BJ (cell line): ENCODE measurements around the gene PARD3B. TPM values are rescaled to one million over a fixed set of nuclear protein-coding genes. Genes with fewer than 3 reads are reported as not detected.

Source experiments
- CTCF ChIA-PET: fragments of 350-600 bp; formaldehyde crosslinking; extraction: SDS; loops from one replicate; lab custom pipeline; 2021; ENCODE audit warnings: antibody characterized with exemption, inconsistent platforms; lab: Yijun Ruan, JAX
- POLR2A ChIA-PET: fragments of 300-600 bp; sonication (Branson Sonifier 250); formaldehyde crosslinking; extraction: SDS; loops from one replicate; lab custom pipeline; 2021; ENCODE audit warnings: antibody characterized with exemption; lab: Charles Lee
- DNase-seq: peaks from one replicate; pipeline ENCODE4 v3.0.0-alpha.2; 2011; ENCODE audit warnings: low read depth
- H3K27me3 ChIP-seq: 2 replicates; pipeline ENCODE4 v1.6.0; 2011; ENCODE audit warnings: low read length; ENCODE audit not compliant: control insufficient read depth, insufficient read depth
- H3K36me3 ChIP-seq: 2 replicates; pipeline ENCODE4 v1.5.1; 2011; ENCODE audit warnings: low read length; ENCODE audit not compliant: control insufficient read depth, insufficient read depth
- H3K4me3 ChIP-seq: 2 replicates; pipeline ENCODE4 v1.5.1; 2011; ENCODE audit warnings: low read depth, mild to moderate bottlenecking, control low read depth, low read length
- CTCF ChIP-seq: IDR thresholded peaks from 2 replicates; pipeline ENCODE4 v1.5.1; 2011; ENCODE audit warnings: low read depth, mild to moderate bottlenecking, control low read depth, inconsistent platforms, low read length, moderate library complexity; ENCODE audit not compliant: insufficient read depth
- polyA plus RNA-seq: library from polyadenylated mRNA; depleted of rRNA; stranded (reverse); fragments of >200 nt; gene quantifications from 2 replicates; pipeline ENCODE4 v1.2.3, GENCODE V29; 2011

The PARD3B gene
- polyA plus RNA-seq, 1 experiment = 7.1 TPM

GRCh38 chr2:205267323-205267722 is 722.0 kb downstream of the PARD3B start:
- no peak for DNase-seq

GRCh38 chr2:205270689-205271088 is 725.4 kb downstream of the PARD3B start:
- DNase-seq = no peak
- H3K4me3 ChIP-seq = no peak overlapping the region
- CTCF ChIA-PET = interaction anchor here (0.9 kb wide), 1 partner anchor 15 kb away, joined by 3 read pairs; no protein-coding TSS in a partner anchor
- no peaks in the 10 kb centered on the region for H3K27me3 ChIP-seq
- H3K36me3 ChIP-seq = no peaks in the 10 kb centered on the region
- TF ChIP-seq CTCF = no peak
- POLR2A ChIA-PET = no interaction called here

More at GRCh38 chr2:205267323-205267722, 722.0 kb downstream of the PARD3B start:
- TF ChIP-seq CTCF = no peak
- no peaks in the 10 kb centered on the region for H3K36me3 ChIP-seq
- H3K27me3 ChIP-seq = no peaks in the 10 kb centered on the region
- ChIA-PET POLR2A (no interaction called here), CTCF (no interaction called here)
- H3K4me3 ChIP-seq = no peak overlapping the region

GRCh38 chr2:205273148-205273547 is 727.9 kb downstream of the PARD3B start:
- DNase-seq = no peak
- ChIA-PET POLR2A (no interaction called here), CTCF (interaction anchor here (1.0 kb wide), 1 partner anchor 14 kb away, joined by 3 read pairs; no protein-coding TSS in a partner anchor)
- no peaks in the 10 kb centered on the region for H3K27me3 ChIP-seq
- no peak overlapping the region for H3K4me3 ChIP-seq
- no peak for TF ChIP-seq CTCF
- H3K36me3 ChIP-seq = no peaks in the 10 kb centered on the region

- Histone ChIP-seq H3K4me3 (no peak overlapping the region), H3K27me3 (no peaks in the 10 kb centered on the region), H3K36me3 (no peaks in the 10 kb centered on the region)
- CTCF ChIA-PET = interaction anchor here (0.6 kb wide), 1 partner anchor 59 kb away, joined by 3 read pairs; no protein-coding TSS in a partner anchor
- POLR2A ChIA-PET = no interaction called here
- no peak for DNase-seq
- no peak for TF ChIP-seq CTCF
These were observed 728.4 kb downstream of the PARD3B start for GRCh38 chr2:205273627-205274026.

- no peak for TF ChIP-seq CTCF
- Histone ChIP-seq H3K4me3 (no peak overlapping the region), H3K36me3 (no peaks in the 10 kb centered on the region), H3K27me3 (no peaks in the 10 kb centered on the region)
- ChIA-PET CTCF (no interaction called here), POLR2A (no interaction called here)
- DNase-seq = no peak
These were observed 729.5 kb downstream of the PARD3B start for GRCh38 chr2:205274801-205275200.
